Thyroid gland (tissue), 4 donors: ENCODE data around the gene ANTXR1. TPM values are rescaled to one million over a fixed set of nuclear protein-coding genes. Genes with fewer than 3 reads are reported as not detected.

Experiments used
- DNase-seq, 2 donors: peaks; one replicate each; pipeline ENCODE4 v3.0.0-alpha.2; 2019
- H3K27ac ChIP-seq, 3 donors: fragments of 200-600 bp; sonication (generic); 1 replicate in 2 of 3; 2 replicates in 1 of 3; pipeline ENCODE4 v1.5.1; 2016 to 2019; ENCODE audit warnings: mild to moderate bottlenecking in 1 of 3, moderate library complexity in 1 of 3
- H3K27me3 ChIP-seq: fragments of 200-600 bp; sonication (generic); one replicate; pipeline ENCODE4 v1.5.1; 2019
- H3K36me3 ChIP-seq, 2 donors: fragments of 200-600 bp; sonication (generic); one replicate each; pipeline ENCODE4 v1.5.1; 2016 to 2019
- H3K4me1 ChIP-seq, 2 donors: fragments of 200-600 bp; sonication (generic); one replicate each; pipeline ENCODE4 v1.5.1; 2017 to 2019
- H3K4me3 ChIP-seq, 3 donors: fragments of 200-600 bp; sonication (generic); replicated peaks in 1 of 3; 1 replicate in 2 of 3; 2 replicates in 1 of 3; pipeline ENCODE4 v1.5.1; 2016; ENCODE audit warnings: mild to moderate bottlenecking in 1 of 3
- H3K9me3 ChIP-seq: fragments of 200-600 bp; sonication (generic); one replicate; pipeline ENCODE4 v1.5.1; 2017
- CTCF ChIP-seq, 6 experiments: fragments of 200-600 bp in 3 of 6; fragments of 450-650 bp in 3 of 6; sonication (generic) in 3 of 6; IDR thresholded peaks; one replicate each; pipeline ENCODE4 v1.5.1; 2016 to 2019; ENCODE audit warnings: antibody characterized with exemption in 6 of 6, mild to moderate bottlenecking in 2 of 6, inconsistent platforms in 1 of 6, moderate library complexity in 1 of 6
- POLR2A ChIP-seq, 2 donors: fragments of 450-650 bp; IDR thresholded peaks; one replicate each; pipeline ENCODE4 v1.6.1; 2017; ENCODE audit warnings: antibody characterized with exemption in 2 of 2, mild to moderate bottlenecking in 2 of 2, moderate library complexity in 1 of 2
- WGBS, 2 donors: methylation state at CpG; one replicate each; pipeline ENCODE4 v1.1.5; 2017; 5-methylcytosine and 5-hydroxymethylcytosine counted together
- intact Hi-C: fragments of 100-400 bp; cut with DNase I; formaldehyde crosslinking; loops from one replicate; pipeline ENCODE4 v1.15.1; 2023
- total RNA-seq, 4 donors: library from RNA; depleted of rRNA; stranded (reverse); fragments of >200 nt; gene quantifications; one replicate each; pipeline ENCODE4 v1.2.3, GENCODE V29; 2016

The ANTXR1 gene
- total RNA-seq, 4 donors from 2014 or later, result 56.4 to 103 (median 79.3) TPM

GRCh38 chr2:69061525-69061924 is 48.5 kb downstream of the ANTXR1 start:
- Histone ChIP-seq H3K9me3 (no peaks in the 10 kb centered on the region), H3K4me3 (no peak overlapping the region), H3K4me1 (peaks cover 0 to 29% of the 10 kb centered on the region in 2 donors), H3K36me3 (no peaks in the 10 kb centered on the region), H3K27ac (no peak overlapping the region), H3K27me3 (no peaks in the 10 kb centered on the region)
- intact Hi-C loops, result no loop called here
- no peak for DNase-seq
- TF ChIP-seq POLR2A (IDR thresholded peaks at IDR 0.05) (no peak), CTCF (IDR thresholded peaks at IDR 0.05) (no peak)

GRCh38 chr2:69062307-69062962 is 49.5 kb downstream of the ANTXR1 start:
- H3K4me1 ChIP-seq, result peaks cover 0 to 24% of the 10 kb centered on the region in 2 donors
- intact Hi-C loops, result no loop called here
- no peak for DNase-seq

GRCh38 chr2:69065735-69066336 is 52.9 kb downstream of the ANTXR1 start:
- H3K9me3 ChIP-seq, result no peaks in the 10 kb centered on the region
- no peak overlapping the region for H3K27ac ChIP-seq
- H3K4me3 ChIP-seq, result no peak overlapping the region
- TF ChIP-seq CTCF (IDR thresholded peaks at IDR 0.05) (no peak), POLR2A (IDR thresholded peaks at IDR 0.05) (no peak)
- 64 to 65% methylated on average over 1 of the region's 1 CpG for WGBS, 2 donors
- H3K27me3 ChIP-seq, result no peaks in the 10 kb centered on the region
- peaks cover 0 to 21% of the 10 kb centered on the region in 2 donors for H3K4me1 ChIP-seq
- no peaks in the 10 kb centered on the region for H3K36me3 ChIP-seq
- no peak for DNase-seq
- intact Hi-C loops, result no loop called here

More at GRCh38 chr2:69062307-69062962, 49.5 kb downstream of the ANTXR1 start:
- Histone ChIP-seq H3K9me3 (no peaks in the 10 kb centered on the region), H3K27me3 (no peaks in the 10 kb centered on the region), H3K27ac (no peak overlapping the region), H3K4me3 (no peak overlapping the region), H3K36me3 (no peaks in the 10 kb centered on the region)
- TF ChIP-seq POLR2A (IDR thresholded peaks at IDR 0.05) (no peak), CTCF (IDR thresholded peaks at IDR 0.05) (no peak)
- 88 to 94% methylated on average over 2 of the region's 2 CpGs for WGBS, 2 donors

- Histone ChIP-seq H3K9me3 (no peaks in the 10 kb centered on the region), H3K4me3 (no peak overlapping the region), H3K36me3 (no peaks in the 10 kb centered on the region), H3K27ac (peak overlapping the region in 1 of 3 donors; percentile 22), H3K4me1 (peaks cover 0 to 9% of the 10 kb centered on the region in 2 donors), H3K27me3 (no peaks in the 10 kb centered on the region)
- intact Hi-C loops, result no loop called here
- TF ChIP-seq POLR2A (IDR thresholded peaks at IDR 0.05) (no peak), CTCF (IDR thresholded peaks at IDR 0.05) (no peak)
- no peak for DNase-seq
- 74 to 77% methylated on average over 2 of the region's 2 CpGs for WGBS, 2 donors
Observed at GRCh38 chr2:69067026-69067630, 54.1 kb downstream of the ANTXR1 start.

GRCh38 chr2:69067866-69068265 is 54.9 kb downstream of the ANTXR1 start:
- no peak for DNase-seq
- H3K9me3 ChIP-seq, result no peaks in the 10 kb centered on the region
- no peaks in the 10 kb centered on the region for H3K36me3 ChIP-seq
- H3K4me1 ChIP-seq, result peaks cover 0 to 4% of the 10 kb centered on the region in 2 donors
- no peaks in the 10 kb centered on the region for H3K27me3 ChIP-seq
- H3K27ac ChIP-seq, result peak overlapping the region in 1 of 3 donors; percentile 22
- TF ChIP-seq CTCF (IDR thresholded peaks at IDR 0.05), result no peak
- TF ChIP-seq POLR2A (IDR thresholded peaks at IDR 0.05), result no peak
- H3K4me3 ChIP-seq, result no peak overlapping the region
- intact Hi-C loops, result no loop called here
